K562 (cell line): ENCODE results near the gene KCNJ9. TPM values are rescaled to one million over a fixed set of nuclear protein-coding genes. Genes with fewer than 3 reads are reported as not detected.

Source experiments
- CEBPB ChIP-seq: fragments of 450-650 bp; IDR thresholded peaks from 2 replicates; pipeline ENCODE4 v1.6.1; 2016; ENCODE audit warnings: missing genetic modification characterization, missing compliant biosample characterization
- FOXJ3 ChIP-seq: sonication (generic); formaldehyde crosslinking; IDR thresholded peaks from 2 replicates; pipeline ENCODE4 v1.4.0; 2020; ENCODE audit warnings: mild to moderate bottlenecking, missing genetic modification reagents
- HNRNPLL ChIP-seq: fragments of 200-400 bp; formaldehyde crosslinking; IDR thresholded peaks from 2 replicates; pipeline ENCODE4 v1.6.1; 2017; ENCODE audit warnings: low read length, low read depth, mild to moderate bottlenecking; ENCODE audit not compliant: poor library complexity, severe bottlenecking
- HOXB6 ChIP-seq: fragments of 250-450 bp; sonication (Bioruptor Pico); IDR thresholded peaks from 2 replicates; pipeline ENCODE4 v1.5.1; 2022; ENCODE audit warnings: mild to moderate bottlenecking, borderline replicate concordance
- MTA3 ChIP-seq: fragments of 450-650 bp; formaldehyde crosslinking; IDR thresholded peaks from 2 replicates; pipeline ENCODE4 v1.6.1; 2017; ENCODE audit warnings: mild to moderate bottlenecking, borderline replicate concordance
- NFRKB ChIP-seq: fragments of 450-650 bp; IDR thresholded peaks from 2 replicates; pipeline ENCODE4 v1.6.1; 2016; ENCODE audit warnings: low read depth
- RBBP5 ChIP-seq: fragments of 200-600 bp; sonication (generic); IDR thresholded peaks from 2 replicates; pipeline ENCODE4 v1.6.1; 2012; ENCODE audit warnings: borderline replicate concordance, mild to moderate bottlenecking, low read length, control low read depth, inconsistent platforms; ENCODE audit not compliant: insufficient read depth, poor library complexity, severe bottlenecking
- RBM34 ChIP-seq: fragments of 200-400 bp; formaldehyde crosslinking; IDR thresholded peaks from 2 replicates; pipeline ENCODE4 v1.6.1; 2018; ENCODE audit warnings: low read length, borderline replicate concordance; ENCODE audit not compliant: insufficient read depth
- SMAD1 ChIP-seq: fragments of 150-350 bp; IDR thresholded peaks from 2 replicates; pipeline ENCODE4 v1.6.1; 2014; ENCODE audit warnings: low read length, low read depth; ENCODE audit not compliant: partially characterized antibody
- ZFP36 ChIP-seq: fragments of 150-350 bp; IDR thresholded peaks from 2 replicates; pipeline ENCODE4 v1.6.1; 2018; ENCODE audit warnings: low read length, low read depth; ENCODE audit not compliant: partially characterized antibody
- ZNF253 ChIP-seq: fragments of 250-450 bp; sonication (Bioruptor Pico); conservative IDR thresholded peaks from 2 replicates; pipeline ENCODE4 v1.6.1; 2021; ENCODE audit warnings: mild to moderate bottlenecking
- ZNF77 ChIP-seq: fragments of 250-450 bp; sonication (Bioruptor Pico); IDR thresholded peaks from 2 replicates; pipeline ENCODE4 v1.5.0; 2020
- ZNF785 ChIP-seq: fragments of 250-450 bp; sonication (Bioruptor Pico); IDR thresholded peaks from 2 replicates; pipeline ENCODE4 v1.4.0; 2020; ENCODE audit warnings: mild to moderate bottlenecking
- polyA plus RNA-seq, 8 experiments: library from polyadenylated mRNA; depleted of rRNA in 4 of 8; stranded (reverse) in 5 of 8; unstranded in 3 of 8; fragments of >200 nt; fragmentation: Nextera tagmentation in 2 of 8; fragmentation: Illumina TruSeq in 1 of 8; extraction: Ambion mirVana in 2 of 8; extraction: Trizol in 1 of 8; gene quantifications; 2 replicates each; pipeline versions ENCODE4 v1.2.1 to v1.2.3, GENCODE V29; 2011 to 2014; ENCODE audit warnings: inconsistent platforms in 1 of 8, missing spikeins in 1 of 8
- total RNA-seq, 7 experiments: library from RNA; depleted of rRNA in 6 of 7; stranded (reverse); fragments of >200 nt in 6 of 7; fragmentation: Illumina TruSeq in 2 of 7; extraction: Trizol in 2 of 7; gene quantifications; 2 replicates each; pipeline versions ENCODE4 v1.2.1 to v1.2.3, GENCODE V29; 2011 to 2021; ENCODE audit warnings: low replicate concordance in 1 of 7
- TF ChIP-seq, protein P1 (sequence below): fragments of 250-450 bp; sonication (Bioruptor Pico); IDR thresholded peaks from 2 replicates; pipeline ENCODE4 v1.9.0; 2021; ENCODE audit warnings: mild to moderate bottlenecking, inconsistent platforms
- TF ChIP-seq, protein P2 (sequence below): sonication (generic); formaldehyde crosslinking; IDR thresholded peaks from 2 replicates; pipeline ENCODE4 v1.8.1; 2022; ENCODE audit warnings: missing genetic modification reagents
- TF ChIP-seq, protein P3 (sequence below), 2 experiments: IDR thresholded peaks; 2 replicates each; pipeline ENCODE4 v1.6.1; 2011; ENCODE audit warnings: borderline replicate concordance in 1 of 2, control low read depth in 1 of 2, low read depth in 1 of 2, low read length in 1 of 2, mild to moderate bottlenecking in 1 of 2, mixed read lengths in 1 of 2, moderate library complexity in 1 of 2; ENCODE audit not compliant: insufficient read depth in 1 of 2, insufficient read length in 1 of 2, poor library complexity in 1 of 2, severe bottlenecking in 1 of 2; ENCODE audit errors: extremely low read depth in 1 of 2
- TF ChIP-seq, protein P4 (sequence below): fragments of 200-400 bp; formaldehyde crosslinking; IDR thresholded peaks from 2 replicates; pipeline ENCODE4 v1.6.1; 2017; ENCODE audit warnings: mild to moderate bottlenecking, low read depth, low read length, moderate library complexity
- TF ChIP-seq, protein P5 (sequence below): fragments of 450-650 bp; IDR thresholded peaks from 2 replicates; pipeline ENCODE4 v1.6.1; 2016; ENCODE audit warnings: borderline replicate concordance

KCNJ9 gene
- total and polyA plus RNA-seq, 9 of the 15 experiments (the other 6 are each of a cell fraction or from before 2014, with no cell fraction given): not detected

DNA sequence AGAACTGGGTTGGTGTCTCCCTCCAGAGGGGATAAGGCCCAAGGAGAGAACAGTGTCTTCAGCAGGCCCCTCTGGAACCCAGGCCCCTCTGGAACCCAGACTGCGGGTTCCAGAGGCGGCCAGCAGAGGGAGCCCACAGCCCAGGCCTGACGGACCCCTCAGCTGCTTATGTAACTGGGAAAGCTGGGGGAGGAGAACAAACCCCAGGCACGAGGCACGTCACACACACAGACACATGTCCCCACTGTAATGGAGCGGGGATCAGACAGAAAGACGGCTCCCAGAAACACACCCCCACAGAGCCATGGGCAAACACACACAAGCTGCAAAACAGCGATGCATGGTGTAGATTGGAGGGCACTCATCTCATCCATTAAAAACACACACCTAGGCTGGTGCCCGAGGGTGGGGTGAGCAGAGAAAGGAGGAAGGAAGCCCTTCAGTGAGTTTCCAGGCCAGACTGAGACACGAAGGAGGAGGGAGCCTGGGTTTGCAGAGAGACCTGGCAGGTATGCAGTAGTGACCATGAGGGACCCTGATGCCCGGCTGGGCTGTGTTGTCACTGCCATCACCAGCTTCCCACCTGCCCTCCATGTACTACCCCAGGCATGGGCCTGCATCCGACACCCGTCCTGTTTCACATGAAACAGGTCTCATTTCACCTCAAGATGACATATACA lies 19.8 kb downstream of the KCNJ9 start (continued):
- TF ChIP-seq ZNF253 (CRISPR knock-in tag) (no peak), CEBPB (tag) (peak; percentile 55; the same call in 1 of the 2 replicates), ZNF785 (CRISPR knock-in tag) (no peak), SMAD1 (peak; percentile 98), RBBP5 (no peak), RBM34 (no peak), HOXB6 (CRISPR knock-in tag) (no peak), ZNF77 (CRISPR knock-in tag) (no peak), FOXJ3 (CRISPR knock-in tag) (no peak), HNRNPLL (peak; percentile 28), NFRKB (no peak), MTA3 (peak; percentile 33; the same call in 1 of the 2 replicates), ZFP36 (no peak)
- TF ChIP-seq, protein P1, sequence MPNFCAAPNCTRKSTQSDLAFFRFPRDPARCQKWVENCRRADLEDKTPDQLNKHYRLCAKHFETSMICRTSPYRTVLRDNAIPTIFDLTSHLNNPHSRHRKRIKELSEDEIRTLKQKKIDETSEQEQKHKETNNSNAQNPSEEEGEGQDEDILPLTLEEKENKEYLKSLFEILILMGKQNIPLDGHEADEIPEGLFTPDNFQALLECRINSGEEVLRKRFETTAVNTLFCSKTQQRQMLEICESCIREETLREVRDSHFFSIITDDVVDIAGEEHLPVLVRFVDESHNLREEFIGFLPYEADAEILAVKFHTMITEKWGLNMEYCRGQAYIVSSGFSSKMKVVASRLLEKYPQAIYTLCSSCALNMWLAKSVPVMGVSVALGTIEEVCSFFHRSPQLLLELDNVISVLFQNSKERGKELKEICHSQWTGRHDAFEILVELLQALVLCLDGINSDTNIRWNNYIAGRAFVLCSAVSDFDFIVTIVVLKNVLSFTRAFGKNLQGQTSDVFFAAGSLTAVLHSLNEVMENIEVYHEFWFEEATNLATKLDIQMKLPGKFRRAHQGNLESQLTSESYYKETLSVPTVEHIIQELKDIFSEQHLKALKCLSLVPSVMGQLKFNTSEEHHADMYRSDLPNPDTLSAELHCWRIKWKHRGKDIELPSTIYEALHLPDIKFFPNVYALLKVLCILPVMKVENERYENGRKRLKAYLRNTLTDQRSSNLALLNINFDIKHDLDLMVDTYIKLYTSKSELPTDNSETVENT (CRISPR knock-in tag): no peak
- TF ChIP-seq, protein P2, sequence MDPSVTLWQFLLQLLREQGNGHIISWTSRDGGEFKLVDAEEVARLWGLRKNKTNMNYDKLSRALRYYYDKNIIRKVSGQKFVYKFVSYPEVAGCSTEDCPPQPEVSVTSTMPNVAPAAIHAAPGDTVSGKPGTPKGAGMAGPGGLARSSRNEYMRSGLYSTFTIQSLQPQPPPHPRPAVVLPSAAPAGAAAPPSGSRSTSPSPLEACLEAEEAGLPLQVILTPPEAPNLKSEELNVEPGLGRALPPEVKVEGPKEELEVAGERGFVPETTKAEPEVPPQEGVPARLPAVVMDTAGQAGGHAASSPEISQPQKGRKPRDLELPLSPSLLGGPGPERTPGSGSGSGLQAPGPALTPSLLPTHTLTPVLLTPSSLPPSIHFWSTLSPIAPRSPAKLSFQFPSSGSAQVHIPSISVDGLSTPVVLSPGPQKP (CRISPR knock-in tag): no peak
- TF ChIP-seq, protein P3, sequence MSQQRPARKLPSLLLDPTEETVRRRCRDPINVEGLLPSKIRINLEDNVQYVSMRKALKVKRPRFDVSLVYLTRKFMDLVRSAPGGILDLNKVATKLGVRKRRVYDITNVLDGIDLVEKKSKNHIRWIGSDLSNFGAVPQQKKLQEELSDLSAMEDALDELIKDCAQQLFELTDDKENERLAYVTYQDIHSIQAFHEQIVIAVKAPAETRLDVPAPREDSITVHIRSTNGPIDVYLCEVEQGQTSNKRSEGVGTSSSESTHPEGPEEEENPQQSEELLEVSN (IDR thresholded peaks at IDR 0.05; ENCODE audit: borderline replicate concordance in 1 of 2, extremely low read depth in 1 of 2, insufficient read depth in 1 of 2, insufficient read length in 1 of 2, low read depth in 1 of 2, low read length in 1 of 2, poor library complexity in 1 of 2, severe bottlenecking in 1 of 2): peak in 1 of 2 experiments; percentile 78
- TF ChIP-seq, protein P4, sequence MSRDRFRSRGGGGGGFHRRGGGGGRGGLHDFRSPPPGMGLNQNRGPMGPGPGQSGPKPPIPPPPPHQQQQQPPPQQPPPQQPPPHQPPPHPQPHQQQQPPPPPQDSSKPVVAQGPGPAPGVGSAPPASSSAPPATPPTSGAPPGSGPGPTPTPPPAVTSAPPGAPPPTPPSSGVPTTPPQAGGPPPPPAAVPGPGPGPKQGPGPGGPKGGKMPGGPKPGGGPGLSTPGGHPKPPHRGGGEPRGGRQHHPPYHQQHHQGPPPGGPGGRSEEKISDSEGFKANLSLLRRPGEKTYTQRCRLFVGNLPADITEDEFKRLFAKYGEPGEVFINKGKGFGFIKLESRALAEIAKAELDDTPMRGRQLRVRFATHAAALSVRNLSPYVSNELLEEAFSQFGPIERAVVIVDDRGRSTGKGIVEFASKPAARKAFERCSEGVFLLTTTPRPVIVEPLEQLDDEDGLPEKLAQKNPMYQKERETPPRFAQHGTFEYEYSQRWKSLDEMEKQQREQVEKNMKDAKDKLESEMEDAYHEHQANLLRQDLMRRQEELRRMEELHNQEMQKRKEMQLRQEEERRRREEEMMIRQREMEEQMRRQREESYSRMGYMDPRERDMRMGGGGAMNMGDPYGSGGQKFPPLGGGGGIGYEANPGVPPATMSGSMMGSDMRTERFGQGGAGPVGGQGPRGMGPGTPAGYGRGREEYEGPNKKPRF: no peak
- TF ChIP-seq, protein P5, sequence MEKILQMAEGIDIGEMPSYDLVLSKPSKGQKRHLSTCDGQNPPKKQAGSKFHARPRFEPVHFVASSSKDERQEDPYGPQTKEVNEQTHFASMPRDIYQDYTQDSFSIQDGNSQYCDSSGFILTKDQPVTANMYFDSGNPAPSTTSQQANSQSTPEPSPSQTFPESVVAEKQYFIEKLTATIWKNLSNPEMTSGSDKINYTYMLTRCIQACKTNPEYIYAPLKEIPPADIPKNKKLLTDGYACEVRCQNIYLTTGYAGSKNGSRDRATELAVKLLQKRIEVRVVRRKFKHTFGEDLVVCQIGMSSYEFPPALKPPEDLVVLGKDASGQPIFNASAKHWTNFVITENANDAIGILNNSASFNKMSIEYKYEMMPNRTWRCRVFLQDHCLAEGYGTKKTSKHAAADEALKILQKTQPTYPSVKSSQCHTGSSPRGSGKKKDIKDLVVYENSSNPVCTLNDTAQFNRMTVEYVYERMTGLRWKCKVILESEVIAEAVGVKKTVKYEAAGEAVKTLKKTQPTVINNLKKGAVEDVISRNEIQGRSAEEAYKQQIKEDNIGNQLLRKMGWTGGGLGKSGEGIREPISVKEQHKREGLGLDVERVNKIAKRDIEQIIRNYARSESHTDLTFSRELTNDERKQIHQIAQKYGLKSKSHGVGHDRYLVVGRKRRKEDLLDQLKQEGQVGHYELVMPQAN: peak; percentile 55; the same call in 1 of the 2 replicates
